IPS DF 19.7 (cell line): ENCODE data around the gene KCNT2.

ENCODE experiments used
- DNase-seq: peaks from one replicate; pipeline ENCODE4 v3.0.0-alpha.2; 2013; ENCODE audit warnings: low read depth, low spot score

Gene KCNT2

GRCh38 chr1:196450143-196451095 is 157.8 kb downstream of the KCNT2 start:
- no peak for DNase-seq

- no peak for DNase-seq
Measured at GRCh38 chr1:196449460-196449859, 158.8 kb downstream of the KCNT2 start.

GRCh38 chr1:196445775-196446174 is 162.5 kb downstream of the KCNT2 start:
- no peak for DNase-seq

GRCh38 chr1:196444634-196445033 is 163.6 kb downstream of the KCNT2 start:
- DNase-seq, result no peak

- no peak for DNase-seq
Measured at GRCh38 chr1:196442366-196442765, 165.9 kb downstream of the KCNT2 start.

GRCh38 chr1:196440711-196441110 is 167.5 kb downstream of the KCNT2 start:
- no peak for DNase-seq

GRCh38 chr1:196438329-196438728 is 169.9 kb downstream of the KCNT2 start:
- no peak for DNase-seq

- no peak for DNase-seq
Measured at GRCh38 chr1:196437671-196438070, 170.6 kb downstream of the KCNT2 start.

GRCh38 chr1:196433000-196433399 is 175.2 kb downstream of the KCNT2 start:
- DNase-seq, result no peak

- DNase-seq, result no peak
Measured at GRCh38 chr1:196427976-196428734, 180.1 kb downstream of the KCNT2 start.

GRCh38 chr1:196425513-196425912 is 182.7 kb downstream of the KCNT2 start:
- DNase-seq, result no peak

- DNase-seq, result no peak
Measured at GRCh38 chr1:196423612-196424011, 184.6 kb downstream of the KCNT2 start.

GRCh38 chr1:196418772-196419171 is 189.5 kb downstream of the KCNT2 start:
- no peak for DNase-seq

GRCh38 chr1:196415978-196416377 is 192.3 kb downstream of the KCNT2 start:
- DNase-seq, result no peak

GRCh38 chr1:196412326-196412725 is 195.9 kb downstream of the KCNT2 start:
- no peak for DNase-seq

- no peak for DNase-seq
Measured at GRCh38 chr1:196410768-196411167, 197.5 kb downstream of the KCNT2 start.

- DNase-seq, result no peak
Measured at GRCh38 chr1:196409586-196409985, 198.7 kb downstream of the KCNT2 start.

- DNase-seq, result no peak
Measured at GRCh38 chr1:196407358-196408051, 200.7 kb downstream of the KCNT2 start.

- DNase-seq, result no peak
Measured at GRCh38 chr1:196405839-196406238, 202.4 kb downstream of the KCNT2 start.

- no peak for DNase-seq
Measured at GRCh38 chr1:196403803-196404690, 204.2 kb downstream of the KCNT2 start.

GRCh38 chr1:196401891-196402290 is 206.3 kb downstream of the KCNT2 start:
- no peak for DNase-seq
